ENCODE data around the gene PHLDA2. TPM values are rescaled to one million over a fixed set of nuclear protein-coding genes. Genes with fewer than 3 reads are reported as not detected.

Gene PHLDA2
- total RNA-seq, 1 experiment from 2014 or later = 27.2 TPM

DNA sequence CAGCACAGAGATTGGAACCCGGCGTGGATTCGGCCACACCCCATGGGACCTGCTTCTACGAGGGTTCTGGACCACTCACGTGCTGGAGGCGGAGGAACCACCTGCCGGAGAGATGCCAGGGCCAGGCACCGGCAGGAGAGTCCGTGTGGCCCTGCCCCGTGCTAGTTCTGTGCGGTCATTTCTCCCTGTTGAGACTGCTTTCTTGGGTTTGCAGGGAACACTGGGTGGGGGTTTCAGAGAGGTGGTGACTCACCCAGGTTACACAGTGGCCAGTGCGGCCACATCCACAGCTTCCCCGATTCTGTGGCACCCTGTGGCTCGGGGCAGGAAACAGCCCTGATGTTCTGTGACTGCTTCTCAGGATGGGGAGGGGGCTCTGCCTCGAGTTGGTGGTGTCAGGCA lies 3.6 kb upstream of the PHLDA2 start:
- in situ Hi-C loops (cut with HindIII; ENCODE audit: low pct_unique_long_range_greater_than_20kb, low sequenced_read_pairs) = no loop called here
- peak; percentile 58 for DNase-seq (ENCODE audit: low read depth)

DNA sequence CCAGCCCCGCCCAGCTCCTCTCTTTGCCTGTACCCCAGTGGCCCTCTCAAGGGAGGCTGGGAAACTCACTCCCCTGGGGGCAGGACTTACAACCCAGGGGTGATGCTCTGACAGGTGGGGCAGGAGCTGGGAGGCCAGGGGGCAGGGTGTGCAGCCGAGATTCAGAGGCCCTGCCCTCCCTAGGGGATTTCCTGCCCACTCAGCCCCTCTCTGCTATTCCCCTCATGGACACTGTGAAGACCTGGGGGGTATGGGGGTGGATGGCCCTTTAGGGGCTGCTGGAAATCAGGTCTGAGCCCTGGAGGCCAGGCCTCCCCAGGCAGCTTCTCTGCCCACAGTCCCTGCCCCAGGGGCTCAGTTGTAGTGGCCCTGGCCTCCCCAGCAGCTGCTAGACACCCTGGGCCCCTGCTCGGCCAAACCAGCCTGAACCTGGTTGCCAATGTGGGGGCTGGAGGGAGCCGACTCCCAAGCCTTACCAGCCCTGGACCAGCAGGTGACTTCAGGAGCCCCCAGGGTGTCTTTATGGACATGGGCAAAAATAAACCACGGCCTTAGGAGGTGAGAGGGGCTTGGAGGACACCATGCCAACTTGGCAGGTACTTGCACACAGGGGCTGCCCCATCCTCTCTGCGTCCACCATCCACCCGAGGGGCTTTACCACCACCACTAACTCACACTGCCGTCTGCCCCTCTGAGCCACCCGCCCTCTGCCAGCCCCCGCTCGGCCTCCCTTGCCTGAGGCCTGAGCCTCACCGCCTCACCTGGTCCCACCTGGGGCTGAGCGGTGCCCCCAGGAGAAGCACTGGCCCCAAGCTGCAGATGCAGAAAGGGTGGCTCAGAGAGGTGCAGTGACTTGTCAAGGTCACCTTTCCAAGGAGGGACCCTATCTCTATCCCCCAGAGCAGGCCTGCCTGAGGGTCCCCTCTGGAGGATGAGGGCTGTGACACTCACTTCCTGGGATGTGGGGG lies 2.8 kb upstream of the PHLDA2 start:
- in situ Hi-C loops (cut with HindIII; ENCODE audit: low pct_unique_long_range_greater_than_20kb, low sequenced_read_pairs) = no loop called here
- no peak for DNase-seq (ENCODE audit: low read depth)

DNA sequence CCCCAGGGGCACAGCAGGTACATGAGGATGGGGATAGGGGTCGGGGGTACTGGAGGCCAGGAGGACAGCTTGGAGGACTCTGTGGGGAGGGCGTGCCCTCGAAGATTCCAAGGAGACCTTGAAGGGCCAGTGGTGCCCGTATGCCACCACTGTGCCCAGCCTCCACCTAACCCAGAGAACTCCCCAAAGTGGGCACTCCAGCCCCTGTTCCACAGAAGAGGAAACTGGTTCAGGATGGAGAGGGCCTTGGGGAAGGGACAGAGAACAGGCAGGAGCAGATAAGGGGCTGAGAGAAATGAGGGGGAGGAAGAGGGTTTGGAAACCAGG lies 2.2 kb upstream of the PHLDA2 start:
- in situ Hi-C loops (cut with HindIII; ENCODE audit: low pct_unique_long_range_greater_than_20kb, low sequenced_read_pairs) = no loop called here
- no peak for DNase-seq (ENCODE audit: low read depth)

DNA sequence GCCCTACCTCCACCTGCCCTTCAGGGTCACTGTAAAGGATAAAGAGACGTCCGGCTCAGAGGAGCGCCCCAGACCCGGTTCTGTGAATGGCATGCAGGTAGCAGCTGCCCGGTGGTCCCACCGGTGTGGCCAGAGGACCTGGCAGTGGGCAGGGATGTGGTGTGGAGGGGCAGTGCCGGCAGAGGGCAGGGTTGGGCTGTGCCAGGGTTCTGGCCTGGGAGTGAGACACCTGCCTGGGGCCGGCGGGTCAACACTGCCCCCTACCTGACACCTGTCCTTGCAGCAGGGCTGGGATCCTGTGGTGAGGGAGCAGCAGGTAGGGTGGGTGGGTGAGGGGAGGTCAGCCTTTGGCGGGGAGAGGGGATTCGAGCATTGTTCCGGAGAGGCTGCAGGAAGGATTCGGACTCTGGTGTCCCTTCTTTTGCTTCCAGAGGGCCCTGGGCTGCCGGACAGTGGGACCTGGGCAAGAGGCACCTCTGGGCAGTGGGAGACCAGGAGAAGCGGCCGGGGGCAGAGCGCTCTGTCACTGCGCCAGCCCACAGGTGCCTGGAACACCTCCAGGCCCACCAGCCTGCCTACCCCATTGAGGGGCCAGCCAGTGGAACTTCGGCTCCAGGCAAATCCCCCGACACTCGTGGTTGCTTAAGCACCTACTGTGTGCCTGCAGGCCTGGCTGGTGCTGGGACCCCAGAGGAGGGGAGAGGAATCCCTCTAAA lies 1.6 kb upstream of the PHLDA2 start:
- DNase-seq (ENCODE audit: low read depth) = peak; percentile 77
- in situ Hi-C loops (cut with HindIII; ENCODE audit: low pct_unique_long_range_greater_than_20kb, low sequenced_read_pairs) = no loop called here

DNA sequence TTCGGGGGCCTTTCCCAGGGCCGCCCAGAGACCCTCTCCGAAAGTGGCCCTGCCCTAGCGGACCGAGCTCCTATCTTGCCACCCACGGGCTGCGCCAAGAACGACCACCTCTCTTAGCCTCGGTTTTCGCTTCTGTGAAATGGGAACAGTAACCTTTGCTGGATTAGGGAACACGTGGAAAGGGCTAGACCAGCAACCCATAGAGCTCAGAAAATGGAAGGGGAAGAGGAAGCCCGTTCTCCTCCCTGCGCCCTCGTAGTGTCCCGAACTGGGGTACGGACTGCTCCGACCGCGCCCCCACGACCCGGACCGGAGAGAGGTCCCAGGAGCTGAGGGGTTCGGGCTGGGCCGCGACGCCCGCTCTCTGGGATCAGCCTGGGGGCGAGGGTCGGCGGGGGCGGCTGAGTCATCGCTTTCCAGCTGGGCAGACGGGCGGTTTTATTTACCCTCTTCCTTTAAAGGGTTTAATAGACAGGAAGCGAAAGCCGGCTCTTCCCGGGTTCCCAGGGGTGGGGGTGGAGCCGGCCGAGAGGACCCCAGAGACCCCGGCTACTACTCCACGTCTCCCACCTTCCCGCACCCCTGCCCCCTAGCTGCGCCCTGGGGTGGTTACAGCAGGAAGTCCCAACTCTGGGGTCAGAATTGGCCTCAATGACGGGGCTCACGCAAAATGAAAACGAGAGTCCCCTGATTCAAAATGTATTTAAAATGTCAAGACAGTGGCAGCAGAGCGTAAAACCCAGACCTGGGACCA lies 907 bp upstream of the PHLDA2 start:
- DNase-seq (ENCODE audit: low read depth) = peak; percentile 73
- in situ Hi-C loops (cut with HindIII; ENCODE audit: low pct_unique_long_range_greater_than_20kb, low sequenced_read_pairs) = no loop called here

DNA sequence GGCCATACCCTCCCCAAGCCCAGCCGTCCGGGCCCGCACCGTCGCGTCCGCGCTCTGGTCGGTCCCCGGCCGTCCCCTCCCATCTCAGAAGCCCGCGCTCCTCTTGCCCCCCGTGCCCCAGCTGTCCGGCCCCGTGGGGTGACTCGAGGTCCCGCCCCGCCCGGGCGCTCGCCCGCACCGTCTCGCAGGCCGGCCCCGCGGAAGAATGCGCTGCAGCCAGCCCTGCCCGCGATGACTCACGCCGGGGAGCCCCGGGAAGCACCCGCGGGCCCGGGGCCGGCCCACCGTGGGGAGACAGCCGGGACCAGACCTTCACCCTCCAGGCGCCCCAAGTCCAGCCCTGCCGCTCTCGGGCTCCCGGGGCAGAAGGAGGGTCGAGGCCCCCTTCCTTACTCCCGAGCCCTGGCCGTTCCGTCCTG lies 320 bp upstream of the PHLDA2 start:
- DNase-seq (ENCODE audit: low read depth) = peak; percentile 69
- in situ Hi-C loops (cut with HindIII; ENCODE audit: low pct_unique_long_range_greater_than_20kb, low sequenced_read_pairs) = no loop called here

DNA sequence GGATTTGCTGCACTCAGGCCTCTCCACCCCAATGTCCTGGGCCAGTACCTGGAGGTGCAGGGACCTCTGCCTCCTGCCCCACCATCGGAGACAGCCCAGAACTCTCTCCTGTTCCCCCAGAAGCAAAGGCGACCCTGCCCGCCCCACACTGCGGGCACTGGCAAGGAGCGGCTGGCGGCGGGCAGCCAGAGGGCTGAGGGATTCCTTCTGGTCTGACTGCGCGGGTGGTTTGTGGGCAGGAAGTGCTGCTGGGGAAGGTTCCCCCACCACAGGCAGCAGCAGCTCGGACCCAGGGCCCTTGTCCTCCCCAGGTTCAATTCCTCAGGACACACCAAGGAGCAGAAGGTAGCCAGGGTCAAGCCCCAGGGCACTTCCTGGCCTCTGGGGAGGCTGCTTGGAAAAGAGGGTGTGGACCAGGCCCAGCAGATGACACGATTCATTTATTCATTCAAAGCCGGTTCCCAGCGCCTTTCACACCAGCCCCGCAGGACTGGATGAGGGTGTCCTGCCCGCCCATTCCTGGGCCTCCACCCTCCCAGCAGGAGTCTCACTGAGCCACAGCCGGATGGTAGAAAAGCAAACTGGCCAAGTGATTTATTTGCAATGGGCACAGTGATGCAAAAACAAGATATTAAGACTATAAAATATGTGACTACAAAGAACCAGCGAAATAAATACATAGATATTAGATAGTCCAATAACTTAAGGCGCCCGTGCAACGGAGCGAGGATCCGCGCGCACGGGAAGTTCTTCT lies 1.2 kb downstream of the PHLDA2 start:
- in situ Hi-C loops (cut with HindIII; ENCODE audit: low pct_unique_long_range_greater_than_20kb, low sequenced_read_pairs) = no loop called here
- peak; percentile 50 for DNase-seq (ENCODE audit: low read depth)

DNA sequence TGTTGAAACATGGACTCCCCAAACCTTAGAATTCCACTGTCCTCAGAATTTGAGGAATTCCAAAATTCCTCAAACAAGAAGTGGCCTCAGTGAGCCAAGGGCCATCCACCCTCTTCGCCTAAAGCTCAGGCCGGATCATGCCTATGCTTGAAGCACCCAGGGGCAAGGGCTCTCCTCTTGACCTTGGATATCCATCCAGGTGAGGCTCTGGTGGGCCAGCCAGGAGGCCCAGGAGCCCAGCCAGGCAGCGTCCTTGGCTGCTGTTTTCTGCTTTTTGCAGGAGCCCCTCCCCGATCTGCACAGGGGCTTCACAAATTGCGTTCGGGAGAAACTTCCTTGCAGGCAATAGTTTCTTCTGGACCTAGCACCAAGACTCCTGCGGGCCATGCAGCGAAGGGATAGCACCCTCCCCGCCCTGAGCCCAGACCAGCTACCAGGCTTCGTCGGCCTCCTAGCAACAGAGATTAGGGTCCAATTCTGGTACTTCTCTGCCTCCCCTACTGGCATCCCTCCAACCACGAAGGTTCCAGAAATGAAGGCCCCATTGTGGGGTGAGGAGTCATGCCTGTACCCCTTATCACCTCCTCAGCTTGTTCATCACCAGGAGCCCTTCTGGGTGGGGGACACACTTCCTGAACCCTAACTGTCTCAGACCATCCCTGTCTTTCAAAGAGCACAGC lies 2.0 kb downstream of the PHLDA2 start:
- in situ Hi-C loops (cut with HindIII; ENCODE audit: low pct_unique_long_range_greater_than_20kb, low sequenced_read_pairs) = no loop called here

DNA sequence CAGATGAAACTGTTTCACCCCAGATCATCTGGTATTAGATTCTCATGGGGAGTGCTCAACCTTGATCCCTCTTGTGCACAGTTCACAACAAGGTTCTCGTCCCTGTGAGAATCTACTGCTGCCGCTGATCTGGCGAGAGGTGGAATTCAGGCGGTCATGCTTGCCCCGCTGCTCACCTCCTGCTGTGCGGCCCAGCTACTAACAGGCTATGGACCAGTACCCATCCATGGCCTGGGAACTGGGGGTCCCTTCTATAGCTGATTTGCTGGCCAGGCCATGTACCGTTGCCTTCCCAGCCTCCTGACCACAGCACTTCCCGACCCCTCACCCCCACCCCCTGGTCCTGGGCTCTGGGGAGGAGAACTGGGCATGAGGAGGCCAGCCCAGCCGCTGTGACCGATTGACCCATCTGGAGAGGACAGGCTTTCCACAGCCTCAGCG lies 2.6 kb downstream of the PHLDA2 start:
- in situ Hi-C loops (cut with HindIII; ENCODE audit: low pct_unique_long_range_greater_than_20kb, low sequenced_read_pairs) = no loop called here
- DNase-seq (ENCODE audit: low read depth) = no peak

More for the DNA sequence above, 2.0 kb downstream of the PHLDA2 start:
- no peak for DNase-seq (ENCODE audit: low read depth)

DNA sequence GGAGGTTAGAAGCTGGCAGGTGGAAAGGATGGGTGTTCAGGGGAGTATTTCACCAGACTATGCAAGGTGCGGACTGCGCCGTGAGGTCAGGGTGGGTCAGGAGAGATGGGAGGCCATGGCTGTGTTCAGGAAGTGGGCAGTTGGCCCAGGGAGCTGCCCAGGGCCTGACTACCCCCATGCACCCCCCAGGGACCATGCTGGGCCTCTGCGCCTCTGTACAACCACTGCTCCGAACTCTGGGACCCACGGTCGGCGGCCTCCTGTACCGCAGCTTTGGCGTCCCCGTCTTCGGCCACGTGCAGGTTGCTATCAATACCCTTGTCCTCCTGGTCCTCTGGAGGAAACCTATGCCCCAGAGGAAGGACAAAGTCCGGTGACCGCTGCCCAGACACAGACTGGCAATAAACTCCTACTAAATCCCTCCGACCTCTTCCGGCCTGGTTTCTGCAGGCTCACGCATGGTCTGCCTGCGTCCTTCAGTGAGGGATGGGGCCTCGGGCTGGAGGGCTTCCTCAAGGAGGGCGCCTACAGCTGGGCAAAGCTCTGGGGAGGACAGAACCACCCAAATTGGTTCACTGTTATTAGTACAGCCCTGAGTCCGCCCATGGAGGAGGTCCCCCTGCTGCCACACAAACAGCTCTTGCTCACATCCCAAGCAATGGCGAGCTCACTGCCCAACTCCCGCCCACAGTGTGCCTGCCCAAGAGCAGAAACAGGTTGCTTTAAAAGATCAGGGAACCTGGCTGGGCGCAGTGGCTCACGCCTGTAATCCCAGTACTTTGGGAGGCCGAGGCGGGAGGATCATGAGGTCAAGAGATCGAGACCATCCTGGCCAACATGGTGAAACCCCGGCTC lies 4.2 kb downstream of the PHLDA2 start:
- no peak for DNase-seq (ENCODE audit: low read depth)
- in situ Hi-C loops (cut with HindIII; ENCODE audit: low pct_unique_long_range_greater_than_20kb, low sequenced_read_pairs) = no loop called here

DNA sequence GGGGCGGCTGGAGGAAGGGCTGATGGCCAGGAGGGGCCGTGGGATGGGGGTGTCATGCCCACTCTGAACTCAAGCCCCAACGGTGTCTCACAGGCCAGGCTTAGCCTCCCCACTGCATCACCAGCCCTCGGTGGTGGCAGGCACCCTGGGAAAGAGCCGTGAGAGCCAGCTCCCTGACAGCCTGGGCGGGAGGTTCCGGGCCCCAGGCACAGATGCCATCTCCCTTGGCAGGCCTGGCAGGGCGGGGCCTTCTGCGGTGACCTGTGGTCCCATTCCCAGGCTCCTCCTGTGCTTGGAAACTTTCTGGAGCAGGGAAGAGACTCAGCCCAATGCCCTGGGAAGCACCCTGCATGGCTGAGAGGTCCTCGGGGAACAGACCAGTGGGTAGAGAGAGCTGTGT lies 4.8 kb downstream of the PHLDA2 start:
- in situ Hi-C loops (cut with HindIII; ENCODE audit: low pct_unique_long_range_greater_than_20kb, low sequenced_read_pairs) = no loop called here
- peak; percentile 48 for DNase-seq (ENCODE audit: low read depth)

DNA sequence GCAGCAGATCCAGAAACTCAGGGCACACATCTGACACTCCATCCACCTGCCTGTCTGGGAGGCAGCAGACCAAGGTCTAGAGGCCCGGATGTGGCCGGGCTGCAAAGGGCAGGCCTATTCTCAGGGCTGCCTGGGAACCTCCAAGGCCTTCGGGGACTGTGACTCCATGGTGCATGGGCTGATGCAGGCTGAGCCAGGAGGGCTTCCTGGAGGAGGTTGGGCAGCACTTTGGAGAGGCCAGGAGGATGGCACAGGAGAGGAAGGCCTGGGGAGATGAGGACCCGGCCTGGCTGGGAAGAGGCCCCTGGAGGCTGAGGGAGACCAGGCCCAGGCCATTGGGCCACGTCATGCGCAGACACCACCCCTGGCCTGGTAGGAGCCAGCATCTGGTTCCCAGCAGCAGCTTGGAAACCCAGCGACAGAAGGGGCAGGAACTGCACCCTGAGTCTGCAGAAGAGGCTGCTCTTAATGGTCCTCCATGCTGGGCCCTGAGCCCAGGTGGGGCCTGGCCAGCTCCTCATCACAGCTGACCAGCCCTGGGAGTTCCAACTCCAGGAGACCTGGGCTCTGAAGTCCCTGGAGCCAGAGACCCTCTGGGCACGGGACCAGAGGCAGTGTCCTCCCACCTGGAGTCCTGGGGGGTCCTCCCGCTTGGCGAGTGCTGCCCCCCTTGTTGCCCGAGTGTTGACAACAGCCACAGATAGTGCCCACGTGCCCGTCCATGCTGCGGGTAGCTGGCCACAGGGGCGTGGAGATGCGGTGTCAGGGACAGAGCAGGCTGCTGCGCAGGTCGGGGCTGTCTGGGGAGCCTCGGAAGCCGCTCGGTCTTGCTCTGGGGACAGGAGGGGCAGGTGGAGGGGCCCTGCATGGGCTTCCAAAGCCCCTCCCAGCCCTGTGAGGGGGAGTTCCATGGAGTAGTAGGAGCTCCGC lies 5.5 kb downstream of the PHLDA2 start:
- in situ Hi-C loops (cut with HindIII; ENCODE audit: low pct_unique_long_range_greater_than_20kb, low sequenced_read_pairs) = no loop called here
- DNase-seq (ENCODE audit: low read depth) = no peak

DNA sequence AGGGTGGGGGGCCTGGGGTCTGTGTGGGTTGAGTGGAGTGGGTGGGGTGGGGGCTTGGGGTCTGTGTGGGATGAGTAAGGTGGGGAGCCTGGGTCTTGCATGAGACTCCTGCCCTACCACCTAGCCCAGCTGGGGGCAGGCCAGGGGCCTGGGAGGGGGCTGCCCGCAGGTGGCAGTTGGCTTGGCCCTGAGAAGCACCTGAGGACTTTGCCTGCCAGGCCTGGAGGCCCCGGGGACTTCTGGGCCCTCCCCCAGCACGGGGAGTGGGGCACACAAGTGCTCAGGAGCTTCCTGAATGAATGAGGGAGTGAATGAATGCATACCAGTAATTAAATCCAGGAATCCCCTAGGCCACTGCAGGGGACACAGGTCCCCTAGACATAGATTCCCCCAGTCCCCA lies 6.6 kb downstream of the PHLDA2 start:
- in situ Hi-C loops (cut with HindIII; ENCODE audit: low pct_unique_long_range_greater_than_20kb, low sequenced_read_pairs) = no loop called here

DNA sequence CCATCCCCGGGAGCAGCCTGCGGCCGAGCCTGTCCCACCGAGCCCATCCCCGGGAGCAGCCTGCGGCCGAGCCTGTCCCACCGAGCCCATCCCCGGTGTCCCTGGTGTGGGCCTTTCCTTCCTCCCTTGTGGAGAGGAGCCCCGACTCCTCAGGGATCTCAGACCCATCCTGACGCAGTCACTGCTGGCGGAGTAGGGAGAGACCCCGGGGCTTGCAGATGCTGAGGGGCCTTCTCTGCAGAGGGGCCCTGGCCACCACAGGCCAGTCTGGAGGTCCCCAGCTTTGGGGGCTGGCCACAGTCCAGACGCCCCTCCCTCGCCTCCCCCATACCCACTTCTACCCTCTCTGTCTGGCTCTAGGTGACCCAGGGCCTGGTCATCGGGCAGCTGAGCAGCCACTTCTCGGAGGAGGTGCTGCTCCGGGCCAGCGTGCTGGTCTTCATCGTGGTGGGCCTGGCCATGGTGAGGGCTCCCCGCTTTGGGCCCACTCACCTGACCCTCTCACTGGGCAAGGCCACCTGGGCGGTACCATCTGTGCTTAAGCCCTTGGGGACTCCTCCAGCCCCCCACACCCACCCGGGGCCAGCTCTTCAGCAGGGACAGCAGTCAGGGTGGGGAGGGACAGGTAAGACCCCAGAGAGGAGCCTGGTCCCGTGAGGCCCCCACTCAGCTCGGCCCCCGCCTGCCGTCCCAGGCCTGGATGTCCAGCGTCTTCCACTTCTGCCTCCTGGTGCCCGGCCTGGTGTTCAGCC lies 7.3 kb downstream of the PHLDA2 start:
- no peak for DNase-seq (ENCODE audit: low read depth)
- in situ Hi-C loops (cut with HindIII; ENCODE audit: low pct_unique_long_range_greater_than_20kb, low sequenced_read_pairs) = no loop called here

More for the DNA sequence above, 6.6 kb downstream of the PHLDA2 start:
- DNase-seq (ENCODE audit: low read depth) = no peak

DNA sequence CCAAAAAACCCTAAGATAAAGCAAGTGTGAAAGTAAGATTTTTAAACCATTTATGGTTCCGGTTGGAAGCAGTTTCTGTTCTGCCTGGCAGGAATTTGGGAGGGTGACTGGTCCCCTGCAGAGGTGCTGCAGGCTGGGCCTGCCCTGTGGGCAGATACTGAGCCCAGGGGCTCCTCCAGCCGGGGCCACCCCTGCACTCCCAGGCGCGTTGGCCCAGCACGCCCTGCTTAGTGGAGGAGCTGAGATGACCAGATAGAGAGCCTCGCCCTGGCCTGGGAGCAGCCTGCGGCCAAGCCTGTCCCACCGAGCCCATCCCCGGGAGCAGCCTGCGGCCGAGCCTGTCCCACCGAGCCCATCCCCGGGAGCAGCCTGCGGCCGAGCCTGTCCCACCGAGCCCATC lies 8.0 kb downstream of the PHLDA2 start:
- in situ Hi-C loops (cut with HindIII; ENCODE audit: low pct_unique_long_range_greater_than_20kb, low sequenced_read_pairs) = no loop called here
- DNase-seq (ENCODE audit: low read depth) = no peak

Data from Caki2 (cell line).